ENCODE results near the gene ATRN. TPM values are rescaled to one million over a fixed set of nuclear protein-coding genes. Genes with fewer than 3 reads are reported as not detected.
A peak's percentile ranks its signal among the peaks of the same experiment; 100 is the strongest.
"Not testable (repeated sequence)": the region's sequence is repeated elsewhere in the genome, so short reads cannot be mapped to it uniquely, and the experiment has no call there.

The ATRN gene
- 30.0 TPM for total RNA-seq
- long read RNA-seq, partial matches to known transcripts: 2 of 20 reads
- long read RNA-seq, other reads (novel, unspliced or antisense): 14 of 20 reads

DNA sequence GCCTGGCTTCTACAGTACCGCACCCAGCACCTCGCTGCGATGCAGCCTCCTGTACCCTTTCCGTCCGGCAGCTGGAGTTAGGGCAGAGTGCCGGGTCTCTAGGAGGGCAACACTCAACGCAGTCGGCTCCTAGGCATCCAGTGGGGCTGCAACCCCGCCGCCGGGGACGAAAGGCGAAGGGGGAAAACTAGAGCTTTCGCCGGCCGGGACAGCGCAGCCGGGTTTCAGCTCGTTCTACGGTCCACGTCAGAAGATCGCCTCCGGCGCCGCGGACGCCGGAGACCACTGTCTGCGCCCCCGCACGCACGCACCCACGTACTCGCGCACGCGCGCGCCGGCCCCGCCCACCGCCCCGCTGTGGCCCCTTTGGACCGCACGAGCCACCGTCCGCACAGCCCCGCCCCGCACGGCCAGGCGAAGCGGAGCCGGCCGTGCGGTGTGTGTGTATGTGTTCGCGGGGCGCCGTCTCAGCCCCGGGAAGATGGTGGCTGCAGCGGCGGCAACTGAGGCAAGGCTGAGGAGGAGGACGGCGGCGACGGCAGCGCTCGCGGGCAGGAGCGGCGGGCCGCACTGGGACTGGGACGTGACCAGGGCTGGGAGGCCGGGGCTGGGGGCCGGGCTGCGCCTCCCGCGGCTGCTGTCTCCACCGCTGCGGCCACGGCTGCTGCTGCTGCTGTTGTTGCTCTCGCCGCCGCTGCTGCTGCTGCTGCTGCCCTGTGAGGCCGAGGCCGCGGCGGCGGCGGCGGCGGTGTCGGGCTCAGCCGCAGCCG, at the start of gene ATRN:
Gene ATRN (plus strand): TSS at position 392 of the 770 bp plus-strand sequence. CDS start 90 bp downstream, at position 482.
- ATAC-seq (ENCODE audit: poor library complexity) (peak; percentile 99), DNase-seq (peak; percentile 96)
- intact Hi-C loops (cut with DNase I): loop anchor here (10.0 kb wide), 1 partner anchor 66 kb away; the partner anchor contains the start of gene DNAAF9

DNA sequence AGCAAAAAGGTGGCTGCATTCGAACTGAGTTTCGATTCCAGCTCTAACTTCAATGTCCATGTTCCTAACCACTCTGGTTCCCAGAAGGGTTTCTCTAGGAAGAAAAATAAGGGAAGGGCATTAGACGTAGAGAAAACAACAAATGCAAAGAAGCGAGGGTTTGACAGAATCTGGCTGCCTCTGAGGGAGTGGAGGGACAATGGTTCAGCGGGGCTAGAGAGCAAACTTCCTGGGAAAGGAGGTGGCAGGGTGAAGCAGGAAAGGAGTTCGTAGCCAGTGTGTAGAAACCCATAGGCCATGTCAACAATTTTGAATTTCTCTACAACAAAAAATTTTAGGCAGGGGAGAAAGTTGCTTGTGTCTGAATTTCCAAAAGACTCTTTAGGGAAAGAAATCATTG, 48.8 kb upstream of the ATRN start:
- ATAC-seq (ENCODE audit: poor library complexity) (no peak), DNase-seq (no peak)
- intact Hi-C loops (cut with DNase I): no loop called here

DNA sequence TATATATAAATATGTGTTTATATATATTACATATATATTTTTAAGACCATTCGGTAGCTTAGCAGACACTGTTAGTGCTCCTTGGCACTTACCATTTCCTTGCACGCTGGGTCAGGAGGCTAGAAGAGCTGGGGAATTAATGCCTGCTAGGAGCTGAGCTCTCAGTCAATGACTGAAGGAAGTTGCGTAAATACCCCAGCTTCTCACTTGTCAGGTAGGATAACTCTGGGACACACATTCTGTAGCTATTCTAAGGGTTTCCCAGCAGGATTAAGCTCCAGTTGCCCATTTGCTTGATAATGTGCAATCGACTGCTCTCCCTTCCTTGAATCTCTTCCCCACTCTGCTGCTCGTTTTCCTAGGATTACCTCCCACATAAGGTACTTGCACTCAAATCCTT, 47.7 kb upstream of the ATRN start:
- intact Hi-C loops (cut with DNase I): no loop called here
- no peak for ATAC-seq (ENCODE audit: poor library complexity)
- no peak for DNase-seq

DNA sequence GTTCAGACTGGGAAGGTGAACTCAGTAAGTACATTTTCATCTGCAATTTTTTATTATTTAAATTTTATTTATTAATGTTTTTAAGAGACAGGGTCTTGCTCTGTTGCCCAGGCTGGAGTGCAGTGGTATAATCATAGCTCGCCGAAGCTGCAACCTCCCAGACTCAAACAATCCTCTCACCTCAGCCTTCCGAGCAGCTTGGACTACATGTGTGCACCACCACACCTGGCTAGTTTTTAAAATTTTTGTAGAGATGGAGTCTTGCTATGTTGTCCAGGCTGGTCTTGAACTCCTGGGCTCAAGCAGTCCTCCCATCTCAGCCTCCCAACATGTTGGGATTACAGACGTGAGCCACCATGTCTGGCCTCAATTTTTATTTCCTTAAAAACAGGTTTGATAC, 44.1 kb upstream of the ATRN start:
- DNase-seq; ATAC-seq (ENCODE audit: poor library complexity); intact Hi-C loops (cut with DNase I): not testable (repeated sequence)

DNA sequence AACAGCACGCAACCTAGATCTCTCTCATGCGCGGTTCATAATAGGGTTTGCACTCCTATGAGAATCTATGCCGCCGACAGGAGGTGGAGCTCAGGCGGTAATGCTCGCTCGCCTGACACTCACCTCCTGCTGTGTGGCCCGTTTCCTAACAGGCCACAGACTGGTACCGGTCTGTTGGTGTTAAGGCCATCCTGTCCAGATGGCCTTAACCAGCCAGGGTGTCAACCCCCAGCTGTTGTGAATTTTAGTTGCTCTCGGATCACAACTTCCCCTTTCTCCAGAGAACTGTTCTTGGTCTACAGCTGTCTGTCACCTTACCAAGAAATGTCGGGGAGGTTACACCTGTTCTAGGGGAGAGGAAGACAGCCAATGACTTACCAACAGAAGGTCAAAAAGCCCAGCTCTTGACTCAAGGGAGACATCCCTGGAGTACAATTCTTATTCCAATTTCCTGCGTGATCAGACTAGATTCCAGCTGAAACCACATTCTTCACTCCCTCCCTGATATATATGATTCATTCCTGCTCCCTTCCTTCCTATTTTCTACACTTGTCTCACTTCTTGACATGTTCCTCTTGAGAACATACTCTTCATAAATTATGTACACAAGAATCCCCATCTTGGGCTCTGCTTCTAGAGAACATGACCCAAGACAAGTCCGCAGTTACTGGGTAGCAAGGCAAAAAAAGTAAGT, 40.3 kb upstream of the ATRN start:
- DNase-seq: peak; percentile 43
- peak; percentile 66 for ATAC-seq (ENCODE audit: poor library complexity)
- intact Hi-C loops (cut with DNase I): no loop called here

DNA sequence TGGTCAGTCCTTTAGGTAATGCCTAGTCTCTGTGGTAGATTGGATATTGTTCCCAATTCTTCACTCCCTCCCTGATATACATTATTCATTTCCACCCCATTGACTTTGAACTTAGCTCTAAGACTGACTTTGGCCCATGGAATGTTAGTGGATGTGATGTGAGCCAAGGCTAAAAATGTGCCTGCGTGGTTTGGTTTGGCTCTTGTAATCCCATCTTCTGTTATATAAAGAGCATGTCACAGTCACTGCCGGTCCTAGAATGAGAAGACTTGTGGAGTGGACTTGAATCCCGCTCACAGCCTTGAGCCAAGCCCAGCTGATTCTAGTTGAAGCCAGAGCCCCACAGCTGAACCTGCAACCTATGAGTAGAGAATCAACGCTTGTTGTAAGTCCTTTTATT, 39.7 kb upstream of the ATRN start:
- DNase-seq: no peak
- intact Hi-C loops (cut with DNase I): no loop called here
- ATAC-seq (ENCODE audit: poor library complexity): peak; percentile 67

DNA sequence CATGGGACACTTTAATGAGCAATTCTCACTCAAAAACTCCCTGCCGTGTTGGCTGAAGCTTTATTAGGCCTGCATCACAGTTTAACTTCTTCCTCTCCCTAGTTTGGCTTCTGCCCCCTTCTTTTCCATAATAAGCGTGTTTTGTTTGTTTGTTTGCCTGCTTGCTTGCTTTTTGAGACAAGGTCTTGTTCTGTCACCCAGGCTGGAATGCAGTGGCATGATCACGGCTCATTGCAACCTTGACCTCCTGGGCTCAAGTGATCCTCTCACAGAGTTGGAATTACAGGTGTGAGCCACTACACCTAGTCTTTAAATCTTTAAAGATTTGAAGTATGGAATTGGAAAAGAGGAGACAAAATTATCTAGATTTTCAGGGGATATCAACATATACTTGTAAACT, 38.0 kb upstream of the ATRN start:
- DNase-seq: no peak
- intact Hi-C loops (cut with DNase I): no loop called here
- no peak for ATAC-seq (ENCODE audit: poor library complexity)

DNA sequence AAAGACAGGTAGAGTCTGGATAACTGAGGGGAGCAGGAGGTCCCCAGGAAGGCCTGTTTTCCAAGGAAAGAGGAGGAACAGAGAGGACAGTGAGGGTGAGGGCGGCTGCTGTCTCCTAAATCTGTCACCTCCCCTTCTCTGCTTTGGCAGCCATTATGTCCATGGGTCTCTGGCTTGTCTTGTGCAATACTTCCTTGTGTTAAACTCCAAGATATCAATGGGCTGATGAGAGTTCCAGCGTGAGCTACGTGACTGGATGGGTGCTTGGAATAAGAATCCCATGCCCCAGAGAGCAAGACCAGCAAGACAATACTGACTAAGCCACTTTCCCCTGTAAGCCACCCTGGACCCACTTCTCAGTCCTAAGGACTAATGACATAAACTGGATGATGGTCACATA, 37.1 kb upstream of the ATRN start:
- no peak for ATAC-seq (ENCODE audit: poor library complexity)
- no peak for DNase-seq
- intact Hi-C loops (cut with DNase I): no loop called here

DNA sequence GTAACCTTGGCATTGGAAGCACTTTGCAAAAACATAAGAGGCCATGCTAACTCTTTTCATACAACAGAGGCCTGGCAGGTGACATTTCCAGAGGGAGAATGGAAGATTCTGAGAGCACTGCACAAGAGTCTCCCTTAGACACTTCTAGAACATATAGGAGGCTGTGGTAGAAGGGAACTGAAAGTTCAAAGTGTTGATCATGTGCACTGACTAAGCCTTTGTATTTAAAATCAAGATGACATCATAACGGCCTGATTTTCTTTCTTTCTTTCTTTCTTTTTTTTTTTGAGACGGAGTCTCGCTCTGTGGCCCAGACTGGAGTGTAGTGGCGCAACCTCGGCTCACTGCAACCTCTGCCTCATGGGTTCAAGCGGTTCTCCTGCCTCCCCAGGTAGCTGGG, 36.6 kb upstream of the ATRN start:
- intact Hi-C loops (cut with DNase I): no loop called here
- ATAC-seq (ENCODE audit: poor library complexity) (no peak), DNase-seq (no peak)

DNA sequence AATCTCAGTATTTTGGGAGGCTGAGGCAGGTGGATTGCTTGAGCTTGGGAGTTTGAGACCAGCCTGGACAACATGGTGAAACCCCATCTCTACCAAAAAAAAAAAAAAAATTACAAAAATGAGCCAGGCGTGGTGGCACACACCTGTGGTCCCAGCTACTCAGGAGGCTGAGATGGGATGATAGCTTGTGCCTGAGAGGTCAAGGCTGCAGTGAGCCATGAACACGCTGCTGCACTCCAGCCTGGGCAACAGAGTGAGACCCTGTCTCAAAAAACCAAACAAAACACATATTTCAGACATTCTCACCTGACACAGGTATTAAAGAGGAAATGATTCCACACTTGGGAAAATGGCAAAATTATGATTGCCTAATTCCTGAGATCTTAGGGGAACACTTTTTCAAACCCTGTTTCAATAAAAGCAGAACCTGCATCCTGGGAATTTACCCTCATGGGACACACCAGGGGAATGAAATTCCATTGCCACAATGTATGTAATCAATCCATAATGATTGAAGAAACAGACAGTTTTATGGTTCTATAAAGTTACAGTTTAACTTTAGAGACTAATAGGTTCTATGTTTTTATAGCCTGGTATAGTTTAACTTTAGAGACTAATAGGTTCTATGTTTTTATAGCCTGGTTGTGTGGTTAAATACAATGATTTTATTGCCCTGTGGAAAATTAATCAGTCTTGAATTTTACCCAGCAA, 33.8 kb upstream of the ATRN start:
- ATAC-seq (ENCODE audit: poor library complexity) (no peak), DNase-seq (no peak)
- intact Hi-C loops (cut with DNase I): no loop called here

DNA sequence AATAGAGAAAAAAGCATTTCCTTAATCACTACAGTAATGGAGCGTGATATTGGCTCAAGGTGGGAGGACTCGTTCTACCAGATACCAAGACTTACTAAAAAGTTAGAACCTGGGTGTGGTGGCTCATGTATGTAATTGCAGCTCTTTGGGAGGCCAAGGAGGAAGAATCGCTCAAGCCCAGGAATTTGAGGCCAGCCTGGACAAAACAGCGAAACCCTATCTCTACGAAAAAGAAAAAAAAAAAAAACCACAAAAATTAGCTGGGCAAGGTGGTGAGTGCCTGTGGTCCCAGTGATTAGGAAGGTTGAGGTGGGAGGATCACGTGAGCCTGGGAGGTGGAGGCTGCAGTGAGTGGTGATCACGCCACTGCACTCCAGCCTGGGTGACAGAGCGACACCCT, 24.0 kb upstream of the ATRN start:
- DNase-seq: no peak
- no peak for ATAC-seq (ENCODE audit: poor library complexity)
- intact Hi-C loops (cut with DNase I): no loop called here

DNA sequence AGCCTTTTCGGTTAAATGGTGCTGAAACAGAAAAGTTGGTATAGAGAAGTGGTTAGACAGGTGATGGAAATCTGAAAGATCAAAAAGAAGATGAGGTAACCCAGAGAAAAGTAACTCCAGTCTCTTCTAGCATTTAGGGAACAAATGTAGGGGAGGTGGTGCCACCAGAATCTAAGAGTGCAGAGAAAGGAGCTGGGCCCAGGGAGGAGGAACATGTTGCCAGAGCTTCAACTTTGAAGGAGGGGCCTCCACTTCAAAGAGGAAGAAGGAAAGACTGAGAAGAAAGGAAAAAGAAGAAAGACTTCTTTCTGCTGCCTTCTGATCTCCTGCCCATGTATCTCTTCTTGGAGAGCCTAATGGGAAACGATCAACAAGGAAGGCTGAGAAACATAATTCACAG, 23.5 kb upstream of the ATRN start:
- intact Hi-C loops (cut with DNase I): no loop called here
- no peak for ATAC-seq (ENCODE audit: poor library complexity)

DNA sequence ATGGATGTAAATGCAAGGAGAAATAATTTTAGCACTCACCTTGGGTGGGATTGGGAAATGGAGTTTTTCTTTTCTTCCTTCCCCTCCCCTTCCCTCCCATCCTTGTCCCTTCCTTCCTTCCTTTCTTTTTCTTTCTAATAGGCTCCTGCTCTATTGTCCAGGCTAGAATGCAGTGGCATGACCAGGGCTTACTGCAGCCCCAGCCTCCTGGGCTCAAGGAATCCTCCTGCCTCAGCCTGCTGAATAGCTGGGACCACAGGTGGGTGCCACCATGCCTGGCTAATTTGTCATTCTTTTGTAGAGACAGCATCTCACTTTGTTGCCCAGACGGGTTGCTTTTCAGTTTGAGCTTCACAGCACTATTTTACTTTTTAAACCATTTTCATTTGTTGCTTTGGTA, 21.5 kb upstream of the ATRN start:
- no peak for DNase-seq
- intact Hi-C loops (cut with DNase I): no loop called here

More for the DNA sequence above, 23.5 kb upstream of the ATRN start:
- no peak for DNase-seq

DNA sequence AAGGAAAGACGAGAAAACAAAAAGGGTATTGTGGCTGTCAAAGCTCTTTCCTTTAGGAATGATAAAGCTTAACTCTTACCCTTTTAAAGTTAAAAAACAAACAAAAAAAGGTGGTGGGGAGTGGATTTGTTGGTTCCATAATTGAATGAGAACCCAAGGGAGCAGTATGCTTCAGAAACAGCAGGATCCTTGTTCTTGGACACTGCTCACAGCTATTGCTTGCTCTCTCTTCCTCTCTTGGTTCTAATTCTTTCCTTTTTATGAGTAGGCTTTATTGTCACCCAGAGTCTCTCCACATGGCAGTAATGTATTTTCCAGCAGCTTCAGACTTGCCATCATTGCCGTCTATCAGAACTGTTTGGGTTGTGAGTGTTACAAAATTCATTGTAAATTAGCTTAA, 18.7 kb upstream of the ATRN start:
- intact Hi-C loops (cut with DNase I): no loop called here
- DNase-seq: no peak
- ATAC-seq (ENCODE audit: poor library complexity): no peak

More for the DNA sequence above, 21.5 kb upstream of the ATRN start:
- no peak for ATAC-seq (ENCODE audit: poor library complexity)

DNA sequence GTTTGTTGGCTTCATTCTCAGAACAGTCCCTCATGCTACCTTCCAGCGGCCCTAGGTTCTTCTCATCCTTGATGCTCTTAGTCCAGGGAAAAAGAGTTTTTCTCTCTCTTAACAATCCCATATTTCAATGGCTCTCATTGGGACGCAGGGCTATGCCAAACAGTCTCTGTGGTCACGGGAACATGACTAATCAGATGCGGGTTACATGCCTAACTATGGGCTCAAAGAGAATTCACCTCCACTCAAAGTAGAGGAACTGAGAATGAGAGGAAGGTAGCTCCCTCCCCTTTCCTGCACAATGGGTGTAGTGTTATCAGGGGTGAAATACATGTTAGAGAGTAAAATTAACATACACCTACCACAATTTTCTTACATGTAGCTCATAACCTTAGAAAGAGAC, 18.1 kb upstream of the ATRN start:
- ATAC-seq (ENCODE audit: poor library complexity) (no peak), DNase-seq (no peak)
- intact Hi-C loops (cut with DNase I): no loop called here

DNA sequence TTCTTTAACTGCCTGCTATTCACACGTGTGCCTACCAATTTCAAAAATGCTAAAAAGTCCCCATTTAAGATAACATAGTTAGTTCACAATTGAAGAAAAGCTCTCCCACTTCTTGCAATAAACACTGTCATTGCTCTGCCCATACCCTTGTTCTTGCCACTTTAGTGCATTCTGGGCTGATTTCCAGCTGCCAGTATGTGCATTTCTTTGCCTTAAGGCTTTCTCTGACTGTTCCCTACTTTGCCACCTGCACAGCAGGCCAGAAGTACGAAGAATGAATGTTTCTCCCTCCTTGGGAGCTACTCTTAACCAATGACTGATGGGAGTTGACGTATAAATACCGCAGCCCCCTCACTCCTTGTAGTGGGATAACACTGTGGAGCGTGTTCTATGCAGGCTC, 16.0 kb upstream of the ATRN start:
- intact Hi-C loops (cut with DNase I): no loop called here
- ATAC-seq (ENCODE audit: poor library complexity): no peak
- DNase-seq: no peak

DNA sequence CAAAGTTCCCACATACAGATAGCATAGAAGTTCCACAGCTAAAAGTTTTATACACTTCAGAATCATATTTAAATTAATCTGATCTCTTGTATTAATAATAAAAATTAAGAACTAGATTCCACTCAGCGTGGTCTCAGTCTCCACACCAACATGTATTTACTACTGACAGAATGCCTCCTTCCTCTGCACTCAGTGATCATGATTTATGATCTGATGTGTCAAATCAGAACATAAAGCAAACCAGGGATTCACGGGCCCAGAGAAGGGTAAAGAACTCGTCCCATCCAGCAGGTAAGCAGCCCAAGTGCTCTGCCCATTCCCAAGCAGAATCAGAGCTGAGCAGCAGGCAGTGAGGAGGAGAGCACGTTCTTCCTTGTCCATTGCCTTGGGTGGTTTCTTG, 14.2 kb upstream of the ATRN start:
- no peak for ATAC-seq (ENCODE audit: poor library complexity)
- no peak for DNase-seq
- intact Hi-C loops (cut with DNase I): no loop called here

DNA sequence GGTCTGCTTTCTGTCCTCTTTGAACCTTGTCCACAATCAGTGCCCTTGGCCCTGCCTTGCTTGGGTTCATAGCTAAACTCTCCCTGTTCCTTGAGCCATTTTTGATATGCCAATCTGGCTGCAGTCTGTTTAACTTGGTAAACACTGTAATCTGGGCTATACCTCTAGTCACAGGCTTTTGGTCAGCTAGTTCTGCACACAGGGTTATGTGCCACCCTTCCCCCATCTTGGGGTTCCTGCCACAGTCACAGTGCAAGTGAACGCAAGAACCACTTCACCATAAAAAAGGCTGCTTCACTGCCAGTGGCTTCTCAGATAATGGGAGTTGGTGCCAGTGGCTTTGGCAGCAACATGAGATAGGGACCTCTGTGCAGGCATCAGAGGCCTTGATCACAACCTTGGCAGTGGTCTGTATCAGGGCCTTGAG, 10.9 kb upstream of the ATRN start:
- intact Hi-C loops (cut with DNase I): no loop called here
- ATAC-seq (ENCODE audit: poor library complexity) (peak; percentile 71), DNase-seq (no peak)

DNA sequence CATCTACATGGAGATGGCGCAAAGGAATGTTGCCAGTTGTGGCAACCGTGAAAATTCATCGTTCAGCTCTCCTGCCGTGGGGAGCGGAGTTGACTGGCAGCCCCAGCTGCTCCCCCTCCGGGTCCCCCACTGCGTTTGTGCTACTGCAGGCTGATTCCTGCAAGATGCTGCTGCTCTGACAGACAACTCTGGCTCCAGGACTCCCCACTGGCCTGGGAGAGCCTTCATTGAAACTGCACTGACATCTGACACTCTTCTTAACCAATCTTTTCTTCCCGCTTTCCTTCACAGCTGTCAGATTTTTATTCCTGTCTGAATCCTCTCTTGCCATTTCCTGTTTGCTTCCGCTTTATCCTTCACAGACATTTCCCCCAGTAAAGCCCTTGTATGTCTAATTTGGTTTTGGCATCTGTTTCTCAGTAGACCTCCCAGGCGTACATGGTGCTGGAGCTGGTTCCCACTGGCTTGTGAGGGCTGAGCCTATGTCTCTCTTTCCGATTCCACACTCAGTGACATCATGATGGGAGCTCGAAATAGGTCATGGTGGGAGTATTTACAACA, 9.5 kb upstream of the ATRN start:
- intact Hi-C loops (cut with DNase I): no loop called here
- ATAC-seq (ENCODE audit: poor library complexity) (no peak), DNase-seq (no peak)
